Measurements from ENCODE around the gene IDS. TPM values are rescaled to one million over a fixed set of nuclear protein-coding genes. Genes with fewer than 3 reads are reported as not detected.

The IDS gene
- total RNA-seq, 1 experiment from 2014 or later: 78.7 TPM

GRCh38 chrX:149487292-149487691 lies 17.8 kb downstream of the IDS start:
- Histone ChIP-seq H3K27me3 (ENCODE audit: control insufficient read depth, insufficient read depth, low read length) (no peaks in the 10 kb centered on the region), H3K4me3 (ENCODE audit: low read depth in 2 of 2, low read length in 2 of 2) (no peak overlapping the region), H3K9me3 (ENCODE audit: control insufficient read depth, insufficient read depth, low read depth, low read length) (no peaks in the 10 kb centered on the region), H3K4me1 (ENCODE audit: control insufficient read depth, insufficient read depth, low read length) (no peaks in the 10 kb centered on the region), H3K36me3 (ENCODE audit: control insufficient read depth, insufficient read depth, low read length) (peaks cover 9% of the 10 kb centered on the region; the same call in 1 of the 2 replicates), H3K27ac (ENCODE audit: low read length) (no peak overlapping the region)
- DNase-seq (ENCODE audit: low read depth, low spot score) (no peak), ATAC-seq (peak; percentile 58; the same call in 1 of the 2 replicates)
- ChIA-PET POLR2A (no interaction called here), CTCF (no interaction called here)
- BruUV-seq (replicated peaks): no TSS peak
- intact Hi-C loops (cut with micrococcal nuclease; ENCODE audit: unreplicated experiment): no loop called here
- in situ Hi-C loops (cut with HindIII; ENCODE audit: low pct_unique_long_range_greater_than_20kb, low sequenced_read_pairs): no loop called here
- peak; percentile 53 for TF ChIP-seq CTCF (IDR thresholded peaks at IDR 0.05)
- TF ChIP-seq TCF7L2 (IDR thresholded peaks at IDR 0.05; ENCODE audit: low read depth, low read length): no peak

- Histone ChIP-seq H3K36me3 (ENCODE audit: control insufficient read depth, insufficient read depth, low read length) (no peaks in the 10 kb centered on the region), H3K4me3 (ENCODE audit: low read depth in 2 of 2, low read length in 2 of 2) (no peak overlapping the region), H3K9me3 (ENCODE audit: control insufficient read depth, insufficient read depth, low read depth, low read length) (no peaks in the 10 kb centered on the region), H3K27ac (ENCODE audit: low read length) (no peak overlapping the region), H3K4me1 (ENCODE audit: control insufficient read depth, insufficient read depth, low read length) (no peaks in the 10 kb centered on the region), H3K27me3 (ENCODE audit: control insufficient read depth, insufficient read depth, low read length) (0 out of 2 replicates have a peak, but pooled peaks cover 2% of the 10 kb centered on the region)
- intact Hi-C loops (cut with micrococcal nuclease; ENCODE audit: unreplicated experiment) (no loop called here), in situ Hi-C loops (cut with HindIII; ENCODE audit: low pct_unique_long_range_greater_than_20kb, low sequenced_read_pairs) (no loop called here)
- ChIA-PET CTCF (no interaction called here), POLR2A (no interaction called here)
- DNase-seq (ENCODE audit: low read depth, low spot score) (no peak), ATAC-seq (no peak)
- no TSS peak for BruUV-seq (replicated peaks)
- TF ChIP-seq CTCF (IDR thresholded peaks at IDR 0.05): no peak
Measured at GRCh38 chrX:149476513-149476912, 28.6 kb downstream of the IDS start.

- Histone ChIP-seq H3K27ac (ENCODE audit: low read length) (no peak overlapping the region), H3K4me1 (ENCODE audit: control insufficient read depth, insufficient read depth, low read length) (no peaks in the 10 kb centered on the region), H3K36me3 (ENCODE audit: control insufficient read depth, insufficient read depth, low read length) (no peaks in the 10 kb centered on the region), H3K27me3 (ENCODE audit: control insufficient read depth, insufficient read depth, low read length) (0 out of 2 replicates have a peak, but pooled peaks cover 2% of the 10 kb centered on the region), H3K9me3 (ENCODE audit: control insufficient read depth, insufficient read depth, low read depth, low read length) (no peaks in the 10 kb centered on the region), H3K4me3 (ENCODE audit: low read depth in 2 of 2, low read length in 2 of 2) (no peak overlapping the region)
- TF ChIP-seq REST (IDR thresholded peaks at IDR 0.05; ENCODE audit: insufficient read depth in 1 of 2, low read depth in 2 of 2, low read length in 1 of 2) (no peak), CTCF (IDR thresholded peaks at IDR 0.05) (no peak), POLR2AphosphoS5 (IDR thresholded peaks at IDR 0.05; ENCODE audit: low read depth, low read length) (no peak), SIN3A (IDR thresholded peaks at IDR 0.05; ENCODE audit: borderline replicate concordance, insufficient read depth, low read depth, low read length) (no peak), TCF7L2 (IDR thresholded peaks at IDR 0.05; ENCODE audit: low read depth, low read length) (no peak)
- ChIA-PET CTCF (no interaction called here), POLR2A (no interaction called here)
- in situ Hi-C loops (cut with HindIII; ENCODE audit: low pct_unique_long_range_greater_than_20kb, low sequenced_read_pairs): no loop called here
- intact Hi-C loops (cut with micrococcal nuclease; ENCODE audit: unreplicated experiment): loop anchor here (5.0 kb wide), 2 partner anchors 187 to 1427 kb away; no protein-coding TSS in a partner anchor
- BruUV-seq (replicated peaks): no TSS peak
- DNase-seq (ENCODE audit: low read depth, low spot score): no peak
- no peak for ATAC-seq
Measured at GRCh38 chrX:149473966-149474365, 31.1 kb downstream of the IDS start.

Data from Panc1 (cell line).